Smooth muscle cell (in vitro differentiated cells): ENCODE data around the gene ALK. TPM values are rescaled to one million over a fixed set of nuclear protein-coding genes. Genes with fewer than 3 reads are reported as not detected.

Source experiments
- DNase-seq: peaks from one replicate; lab custom pipeline; 2025; ENCODE audit not compliant: unreplicated experiment; lab: John Stamatoyannopoulos, UW
- H2AFZ ChIP-seq: fragments of 200-600 bp; sonication (generic); 2 replicates; pipeline ENCODE4 v1.6.0; 2016; ENCODE audit warnings: antibody characterized with exemption, low read depth, mild to moderate bottlenecking
- H3F3A ChIP-seq: fragments of 200-600 bp; sonication (generic); 2 replicates; pipeline ENCODE4 v1.6.0; 2017; ENCODE audit warnings: antibody characterized with exemption, low read depth
- H3K27ac ChIP-seq: fragments of 200-600 bp; sonication (generic); 2 replicates; pipeline ENCODE4 v1.5.1; 2016; ENCODE audit warnings: low read depth, mild to moderate bottlenecking
- H3K27me3 ChIP-seq: fragments of 200-600 bp; sonication (generic); 2 replicates; pipeline ENCODE4 v1.6.1; 2016; ENCODE audit warnings: low read depth, mild to moderate bottlenecking
- H3K36me3 ChIP-seq: fragments of 200-600 bp; sonication (generic); 2 replicates; pipeline ENCODE4 v1.5.1; 2016; ENCODE audit warnings: low read depth
- H3K4me1 ChIP-seq: fragments of 200-600 bp; sonication (generic); 2 replicates; pipeline ENCODE4 v1.5.1; 2016; ENCODE audit warnings: low read depth
- H3K4me2 ChIP-seq: fragments of 200-600 bp; sonication (generic); 2 replicates; pipeline ENCODE4 v1.6.0; 2016; ENCODE audit warnings: mild to moderate bottlenecking
- H3K4me3 ChIP-seq: fragments of 200-600 bp; sonication (generic); 2 replicates; pipeline ENCODE4 v1.5.1; 2016; ENCODE audit warnings: mild to moderate bottlenecking
- H3K79me2 ChIP-seq: fragments of 200-600 bp; sonication (generic); 2 replicates; pipeline ENCODE4 v1.6.0; 2016; ENCODE audit warnings: low read depth, mild to moderate bottlenecking
- H3K9ac ChIP-seq: fragments of 200-600 bp; sonication (generic); 2 replicates; pipeline ENCODE4 v1.6.0; 2016; ENCODE audit warnings: low read depth
- H3K9me3 ChIP-seq: fragments of 200-600 bp; sonication (generic); replicated peaks from 2 replicates; pipeline ENCODE4 v1.5.1; 2016; ENCODE audit warnings: low read depth
- H4K20me1 ChIP-seq: fragments of 200-600 bp; sonication (generic); 2 replicates; pipeline ENCODE4 v1.6.0; 2016; ENCODE audit warnings: low read depth
- CTCF ChIP-seq: fragments of 200-600 bp; sonication (generic); IDR thresholded peaks from 2 replicates; pipeline ENCODE4 v1.5.1; 2017; ENCODE audit warnings: borderline replicate concordance, mild to moderate bottlenecking, antibody characterized with exemption; ENCODE audit not compliant: insufficient read depth, poor library complexity, severe bottlenecking
- WGBS: methylation state at CpG from one replicate; pipeline ENCODE4 v1.1.7; 2016; ENCODE audit warnings: low lambda C conversion rate; 5-methylcytosine and 5-hydroxymethylcytosine counted together
- polyA plus RNA-seq: library from polyadenylated mRNA; unstranded; fragments of >200 nt; fragmentation: Nextera tagmentation; extraction: Ambion mirVana; gene quantifications from 2 replicates; pipeline ENCODE4 v1.2.1, GENCODE V29; 2016
- total RNA-seq: library from RNA; depleted of rRNA; stranded (reverse); fragments of >200 nt; gene quantifications from 2 replicates; pipeline ENCODE4 v1.2.3, GENCODE V29; 2014

The ALK gene
- total and polyA plus RNA-seq, 2 experiments from 2014 or later: 0.13 to 0.19 TPM

GRCh38 chr2:29657674-29658073 is 263.7 kb downstream of the ALK start:
- Histone ChIP-seq H2AFZ (no peak overlapping the region), H3K9me3 (no peaks in the 10 kb centered on the region), H3F3A (no peaks in the 10 kb centered on the region), H3K4me2 (no peak overlapping the region), H3K36me3 (no peaks in the 10 kb centered on the region), H3K27ac (no peak overlapping the region), H3K27me3 (peaks cover 46% of the 10 kb centered on the region), H3K9ac (no peak overlapping the region), H3K4me3 (no peak overlapping the region), H3K79me2 (no peaks in the 10 kb centered on the region), H4K20me1 (no peaks in the 10 kb centered on the region), H3K4me1 (peaks cover 5% of the 10 kb centered on the region)
- WGBS: 88% methylated on average over 4 of the region's 4 CpGs
- TF ChIP-seq CTCF: no peak
- DNase-seq: no peak

DNA sequence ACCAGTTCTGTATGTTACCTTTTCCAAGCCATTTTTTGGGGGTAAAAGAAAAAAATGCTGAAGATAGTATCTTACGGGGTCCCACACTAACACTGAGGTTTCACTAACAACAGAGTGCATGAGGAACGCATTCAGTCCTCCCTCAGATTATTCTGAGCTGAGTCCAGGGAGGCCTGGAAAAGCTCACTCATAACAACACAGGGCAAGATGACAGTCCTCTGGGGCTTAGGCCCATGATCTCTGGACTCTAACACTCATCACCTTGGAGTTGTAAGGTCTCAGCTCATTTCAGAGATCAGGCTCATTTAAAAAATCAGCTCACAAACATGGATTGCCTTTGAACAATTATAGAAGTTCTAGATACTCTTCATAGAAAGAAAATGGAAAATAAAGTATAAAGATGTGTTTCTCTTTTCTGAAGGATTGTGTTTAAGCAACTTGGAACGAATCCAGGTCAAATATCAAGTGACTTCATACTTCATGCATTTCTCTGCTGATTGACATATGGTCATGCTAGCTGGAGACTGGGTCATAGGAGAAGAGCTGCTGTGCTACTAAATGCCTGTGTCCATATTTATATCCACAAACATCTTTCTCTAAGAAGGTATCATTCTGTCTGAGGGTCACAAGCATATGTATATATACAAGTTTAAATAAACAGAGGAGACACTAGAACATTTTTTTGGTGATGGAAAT is 265.8 kb downstream of the ALK start:
- Histone ChIP-seq H3K4me2 (no peak overlapping the region), H3K9ac (peak overlapping the region; percentile 4), H3K79me2 (no peaks in the 10 kb centered on the region), H3K4me1 (peaks cover 5% of the 10 kb centered on the region), H4K20me1 (no peaks in the 10 kb centered on the region), H3K4me3 (no peak overlapping the region), H3F3A (no peaks in the 10 kb centered on the region), H3K27me3 (peaks cover 43% of the 10 kb centered on the region), H3K27ac (peak overlapping the region; percentile 64), H2AFZ (no peak overlapping the region), H3K36me3 (no peaks in the 10 kb centered on the region), H3K9me3 (no peaks in the 10 kb centered on the region)
- no peak for TF ChIP-seq CTCF
- WGBS: 27% methylated on average over 3 of the region's 3 CpGs
- DNase-seq: no peak

GRCh38 chr2:29650631-29651097 is 270.7 kb downstream of the ALK start:
- no peak for TF ChIP-seq CTCF
- H3K27ac ChIP-seq: peak overlapping the region; percentile 83
- H3K27me3 ChIP-seq: no peaks in the 10 kb centered on the region
- H3K36me3 ChIP-seq: no peaks in the 10 kb centered on the region
- peaks cover 12% of the 10 kb centered on the region for H3K9me3 ChIP-seq
- H3F3A ChIP-seq: no peaks in the 10 kb centered on the region
- H4K20me1 ChIP-seq: no peaks in the 10 kb centered on the region
- no peak overlapping the region for H2AFZ ChIP-seq
- H3K4me1 ChIP-seq: no peaks in the 10 kb centered on the region
- DNase-seq: no peak
- H3K9ac ChIP-seq: no peak overlapping the region
- no peak overlapping the region for H3K4me2 ChIP-seq
- H3K79me2 ChIP-seq: no peaks in the 10 kb centered on the region
- 25% methylated on average over 8 of the region's 8 CpGs for WGBS
- H3K4me3 ChIP-seq: no peak overlapping the region

DNA sequence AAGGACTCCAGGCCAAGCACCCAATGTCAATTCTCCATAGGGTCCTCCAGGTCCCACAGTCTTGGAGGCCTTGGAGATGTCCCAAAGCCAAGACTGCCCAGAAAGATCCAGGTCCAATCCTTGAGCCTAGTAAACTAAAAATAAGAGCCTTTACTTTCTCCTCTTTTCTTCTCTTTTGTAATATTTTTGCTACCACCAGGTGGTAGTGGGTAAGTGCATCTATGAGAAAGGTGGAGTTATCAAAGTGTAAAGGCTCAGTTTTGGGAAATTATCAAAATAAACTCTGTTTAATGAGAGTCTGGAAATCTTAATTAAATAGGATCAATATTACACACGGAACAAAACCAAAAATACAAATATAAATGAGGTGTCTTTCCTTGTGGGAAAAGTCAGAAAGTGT is 276.4 kb downstream of the ALK start:
- Histone ChIP-seq H2AFZ (no peak overlapping the region), H3K4me2 (no peak overlapping the region), H3K9ac (no peak overlapping the region), H3K27ac (no peak overlapping the region), H4K20me1 (no peaks in the 10 kb centered on the region), H3K4me1 (peaks cover 6% of the 10 kb centered on the region), H3K27me3 (peaks cover 12% of the 10 kb centered on the region), H3K36me3 (no peaks in the 10 kb centered on the region), H3F3A (no peaks in the 10 kb centered on the region), H3K4me3 (no peak overlapping the region), H3K79me2 (no peaks in the 10 kb centered on the region), H3K9me3 (peaks cover 12% of the 10 kb centered on the region)
- DNase-seq: no peak
- TF ChIP-seq CTCF: no peak
- WGBS: 96% methylated on average over 1 of the region's 1 CpG
